ENCODE results near the gene CKMT1B.
"Not testable (repeated sequence)": the region's sequence is repeated elsewhere in the genome, so short reads cannot be mapped to it uniquely, and the experiment has no call there.

The CKMT1B gene

GRCh38 chr15:43638464-43639204 is 44.8 kb downstream of the CKMT1B start:
- not testable (repeated sequence) for DNase-seq (ENCODE audit: low spot score)
